Measurements from ENCODE around the gene SYNE1. TPM values are rescaled to one million over a fixed set of nuclear protein-coding genes. Genes with fewer than 3 reads are reported as not detected.

SYNE1 gene
- total and polyA plus RNA-seq, 2 experiments from 2014 or later = 14.6 to 83.9 TPM

DNA sequence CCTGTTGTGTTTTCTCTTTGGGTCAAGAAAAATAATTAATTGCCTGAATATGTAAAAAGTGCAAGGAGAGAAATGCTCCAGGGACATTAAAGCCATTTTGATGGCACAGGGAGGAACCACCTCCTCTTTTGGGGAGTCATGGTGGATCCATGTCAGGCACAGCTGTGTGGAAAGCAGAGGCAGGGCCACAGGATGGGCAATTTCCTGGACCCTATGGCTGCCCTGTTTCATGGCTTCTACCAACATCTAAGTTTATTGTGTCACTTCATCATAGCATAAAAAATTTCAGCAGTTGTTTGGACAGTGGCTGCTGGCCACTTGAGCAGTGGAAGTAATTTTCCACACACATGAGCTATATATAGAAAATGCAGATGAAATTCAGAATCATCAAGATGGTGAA, 238.2 kb downstream of the SYNE1 start:
- Histone ChIP-seq H3K27me3 (no peaks in the 10 kb centered on the region), H3K9me3 (ENCODE audit: low read depth) (no peaks in the 10 kb centered on the region), H3K36me3 (no peaks in the 10 kb centered on the region), H3K4me3 (no peak overlapping the region), H3K4me1 (ENCODE audit: low read depth) (no peaks in the 10 kb centered on the region), H3K27ac (peak overlapping the region; percentile 57)
- no peak for DNase-seq (ENCODE audit: low read depth in 1 of 2, low spot score in 1 of 2)
- TF ChIP-seq, protein P1, sequence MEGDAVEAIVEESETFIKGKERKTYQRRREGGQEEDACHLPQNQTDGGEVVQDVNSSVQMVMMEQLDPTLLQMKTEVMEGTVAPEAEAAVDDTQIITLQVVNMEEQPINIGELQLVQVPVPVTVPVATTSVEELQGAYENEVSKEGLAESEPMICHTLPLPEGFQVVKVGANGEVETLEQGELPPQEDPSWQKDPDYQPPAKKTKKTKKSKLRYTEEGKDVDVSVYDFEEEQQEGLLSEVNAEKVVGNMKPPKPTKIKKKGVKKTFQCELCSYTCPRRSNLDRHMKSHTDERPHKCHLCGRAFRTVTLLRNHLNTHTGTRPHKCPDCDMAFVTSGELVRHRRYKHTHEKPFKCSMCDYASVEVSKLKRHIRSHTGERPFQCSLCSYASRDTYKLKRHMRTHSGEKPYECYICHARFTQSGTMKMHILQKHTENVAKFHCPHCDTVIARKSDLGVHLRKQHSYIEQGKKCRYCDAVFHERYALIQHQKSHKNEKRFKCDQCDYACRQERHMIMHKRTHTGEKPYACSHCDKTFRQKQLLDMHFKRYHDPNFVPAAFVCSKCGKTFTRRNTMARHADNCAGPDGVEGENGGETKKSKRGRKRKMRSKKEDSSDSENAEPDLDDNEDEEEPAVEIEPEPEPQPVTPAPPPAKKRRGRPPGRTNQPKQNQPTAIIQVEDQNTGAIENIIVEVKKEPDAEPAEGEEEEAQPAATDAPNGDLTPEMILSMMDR (IDR thresholded peaks at IDR 0.05; ENCODE audit: low read depth, low read length) = no peak

DNA sequence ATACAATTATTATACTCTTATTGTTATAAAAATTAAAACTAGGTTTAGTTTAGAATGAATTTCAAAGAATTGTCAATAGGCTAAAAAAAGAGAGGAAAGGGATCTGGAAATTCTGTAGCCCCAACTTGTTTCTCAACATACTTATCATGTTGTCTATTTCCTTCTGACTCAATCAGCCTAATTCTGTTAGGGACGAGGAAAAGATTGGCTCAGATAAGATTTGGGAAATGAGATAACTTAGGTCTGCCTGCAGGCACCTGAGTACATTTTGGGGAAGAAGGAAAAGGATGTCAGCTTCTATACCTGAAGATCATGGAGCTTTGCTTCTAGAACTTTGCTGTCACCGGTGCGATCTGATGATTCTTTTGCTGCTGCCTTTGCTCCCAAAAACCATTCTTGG, 238.8 kb downstream of the SYNE1 start:
- Histone ChIP-seq H3K4me3 (no peak overlapping the region), H3K36me3 (no peaks in the 10 kb centered on the region), H3K4me1 (ENCODE audit: low read depth) (no peaks in the 10 kb centered on the region), H3K9me3 (ENCODE audit: low read depth) (no peaks in the 10 kb centered on the region), H3K27me3 (no peaks in the 10 kb centered on the region), H3K27ac (no peak overlapping the region)
- no peak for DNase-seq (ENCODE audit: low read depth in 1 of 2, low spot score in 1 of 2)
- TF ChIP-seq, protein P1 (IDR thresholded peaks at IDR 0.05; ENCODE audit: low read depth, low read length) = no peak

- Histone ChIP-seq H3K36me3 (no peaks in the 10 kb centered on the region), H3K27me3 (no peaks in the 10 kb centered on the region), H3K9me3 (ENCODE audit: low read depth) (no peaks in the 10 kb centered on the region), H3K27ac (no peak overlapping the region), H3K4me1 (ENCODE audit: low read depth) (no peaks in the 10 kb centered on the region), H3K4me3 (no peak overlapping the region)
- DNase-seq (ENCODE audit: low read depth in 1 of 2, low spot score in 1 of 2) = no peak
- TF ChIP-seq, protein P1 (IDR thresholded peaks at IDR 0.05; ENCODE audit: low read depth, low read length) = no peak
Observed at GRCh38 chr6:152394303-152394702, 242.9 kb downstream of the SYNE1 start.

DNA sequence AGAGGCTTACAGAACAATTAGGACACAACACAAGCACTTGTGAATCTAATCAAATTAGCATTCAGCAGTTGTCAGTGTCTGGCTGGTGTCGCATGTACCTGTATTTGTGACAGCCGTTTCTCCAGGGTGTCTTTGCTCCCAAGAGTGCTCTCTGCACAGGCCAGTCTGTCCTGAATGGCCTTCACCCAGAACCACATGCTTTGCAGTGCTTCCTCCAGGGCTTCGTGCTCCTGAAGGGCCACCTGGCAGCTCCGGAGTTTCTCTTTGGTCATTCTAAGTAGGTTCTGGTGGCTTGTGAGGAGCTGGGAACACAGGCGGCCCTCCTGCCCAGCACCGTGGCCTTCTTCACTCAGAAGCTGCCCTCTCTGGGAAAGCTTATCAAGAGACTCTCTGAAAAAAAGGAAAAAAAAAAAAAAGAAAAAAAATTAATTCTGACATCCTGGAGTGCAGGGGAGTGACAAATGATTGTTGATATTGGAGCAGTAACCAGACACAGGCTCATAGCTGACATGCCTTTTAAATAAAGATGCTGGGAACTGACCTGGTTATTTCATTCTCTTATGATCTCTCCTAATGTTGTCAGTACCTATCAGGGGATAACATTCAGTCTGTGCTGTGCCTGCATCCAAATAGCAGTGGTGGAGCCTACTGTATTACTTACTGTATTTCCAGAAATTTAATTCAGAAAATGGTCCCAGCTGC, 245.8 kb downstream of the SYNE1 start:
- Histone ChIP-seq H3K36me3 (no peaks in the 10 kb centered on the region), H3K4me3 (no peak overlapping the region), H3K9me3 (ENCODE audit: low read depth) (no peaks in the 10 kb centered on the region), H3K4me1 (ENCODE audit: low read depth) (no peaks in the 10 kb centered on the region), H3K27ac (no peak overlapping the region), H3K27me3 (no peaks in the 10 kb centered on the region)
- DNase-seq (ENCODE audit: low read depth in 1 of 2, low spot score in 1 of 2) = no peak
- TF ChIP-seq, protein P1 (IDR thresholded peaks at IDR 0.05; ENCODE audit: low read depth, low read length) = no peak

- Histone ChIP-seq H3K9me3 (ENCODE audit: low read depth) (no peaks in the 10 kb centered on the region), H3K27me3 (no peaks in the 10 kb centered on the region), H3K27ac (no peak overlapping the region), H3K36me3 (no peaks in the 10 kb centered on the region), H3K4me3 (no peak overlapping the region), H3K4me1 (ENCODE audit: low read depth) (no peaks in the 10 kb centered on the region)
- no peak for DNase-seq (ENCODE audit: low read depth in 1 of 2, low spot score in 1 of 2)
- TF ChIP-seq, protein P1 (IDR thresholded peaks at IDR 0.05; ENCODE audit: low read depth, low read length) = no peak
Observed at GRCh38 chr6:152387091-152387490, 250.1 kb downstream of the SYNE1 start.

Measured in cardiac muscle cell (in vitro differentiated cells and primary cell).